ENCODE measurements around the gene PLA2G2F.

PLA2G2F gene

DNA sequence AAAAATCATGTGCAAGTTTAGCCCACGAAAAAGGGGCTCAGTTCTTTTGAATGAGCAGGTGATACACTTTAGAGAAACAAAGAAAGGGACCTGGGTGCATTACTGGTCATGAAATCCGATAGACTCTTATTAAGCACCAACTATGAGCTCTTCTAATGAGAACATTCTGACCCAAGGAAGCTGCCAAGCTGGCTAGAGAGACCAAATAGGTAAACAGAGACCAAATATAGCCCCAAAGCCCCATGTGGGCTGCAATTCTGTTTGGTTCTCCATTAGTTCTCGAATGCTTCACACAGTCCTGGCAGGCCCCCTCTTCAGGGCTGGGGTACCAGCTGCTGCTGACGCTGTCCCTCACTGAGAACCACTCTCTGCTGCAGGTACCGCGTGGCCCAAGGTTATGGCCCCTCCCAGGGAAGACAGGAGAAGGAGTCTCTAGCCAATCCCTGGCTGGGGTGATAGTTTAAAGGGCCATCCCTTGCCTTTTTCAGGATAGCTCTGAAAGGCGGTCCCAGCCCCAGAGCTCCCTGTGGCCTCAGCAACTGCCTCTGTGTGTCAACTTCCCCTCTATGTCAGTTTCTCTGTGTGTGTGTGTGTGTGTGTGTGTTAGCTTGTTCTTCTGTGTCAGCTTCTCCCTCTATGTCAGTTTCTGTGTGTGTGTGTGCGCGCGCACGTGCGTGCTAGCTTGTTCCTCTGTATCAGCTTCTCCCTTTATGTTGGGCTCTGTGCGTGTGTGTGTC lies 39.7 kb downstream of the PLA2G2F start:
- Histone ChIP-seq H3K9me3 (ENCODE audit: control insufficient read depth, insufficient read depth, low read length) (no peaks in the 10 kb centered on the region), H3K4me1 (ENCODE audit: control insufficient read depth, insufficient read depth, low read length) (no peaks in the 10 kb centered on the region), H3K27ac (ENCODE audit: low read depth, low read length) (no peak overlapping the region), H3K36me3 (ENCODE audit: control insufficient read depth, insufficient read depth, low read length) (no peaks in the 10 kb centered on the region), H3K4me3 (ENCODE audit: low read depth, low read length) (no peak overlapping the region), H3K27me3 (ENCODE audit: control insufficient read depth, insufficient read depth, low read length) (peaks cover 6% of the 10 kb centered on the region; the same call in 1 of the 2 replicates), H3K9ac (ENCODE audit: low read depth, low read length) (no peak overlapping the region)

- Histone ChIP-seq H3K9me3 (ENCODE audit: control insufficient read depth, insufficient read depth, low read length) (no peaks in the 10 kb centered on the region), H3K36me3 (ENCODE audit: control insufficient read depth, insufficient read depth, low read length) (no peaks in the 10 kb centered on the region), H3K27ac (ENCODE audit: low read depth, low read length) (no peak overlapping the region), H3K4me1 (ENCODE audit: control insufficient read depth, insufficient read depth, low read length) (no peaks in the 10 kb centered on the region), H3K27me3 (ENCODE audit: control insufficient read depth, insufficient read depth, low read length) (peaks cover 6% of the 10 kb centered on the region; the same call in 1 of the 2 replicates), H3K4me3 (ENCODE audit: low read depth, low read length) (no peak overlapping the region), H3K9ac (ENCODE audit: low read depth, low read length) (no peak overlapping the region)
These were observed 40.4 kb downstream of the PLA2G2F start for GRCh38 chr1:20179371-20180128.

DNA sequence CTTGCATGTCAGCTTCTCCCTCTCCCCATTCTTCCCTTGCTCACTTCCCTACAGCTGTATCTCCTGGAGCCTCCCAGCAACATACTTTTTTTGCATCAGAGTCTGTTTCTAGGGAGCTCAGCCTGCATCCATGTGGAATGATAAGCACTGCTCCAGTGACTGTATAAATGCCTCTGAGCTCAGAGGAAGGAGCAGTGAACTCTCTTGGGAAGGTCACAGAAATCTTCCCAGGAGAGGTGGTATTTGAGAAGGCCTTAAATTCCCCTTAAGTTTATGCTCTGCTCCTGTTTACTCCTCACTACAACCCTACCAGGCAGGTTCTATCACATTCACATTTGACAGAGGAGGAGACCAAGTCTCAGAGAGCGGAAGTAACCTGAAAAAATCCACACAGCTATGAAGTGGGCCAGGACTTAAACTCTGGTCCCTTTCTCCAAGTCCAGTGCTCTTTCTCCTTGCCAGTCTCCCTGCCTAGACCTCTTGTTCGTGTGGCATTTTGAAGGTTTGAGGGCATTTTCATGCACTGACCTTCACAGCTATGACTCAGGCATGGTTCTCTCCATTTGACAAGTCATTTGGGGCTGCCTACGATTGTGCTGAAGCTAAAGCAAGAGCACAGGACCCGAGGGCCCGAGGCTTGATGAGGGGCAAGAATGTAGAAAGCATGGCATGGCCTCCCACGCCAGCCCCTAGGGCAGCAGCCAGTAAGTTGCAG lies 41.2 kb downstream of the PLA2G2F start:
- no peak overlapping the region for H3K4me3 ChIP-seq (ENCODE audit: low read depth, low read length)
- no peak overlapping the region for H3K27ac ChIP-seq (ENCODE audit: low read depth, low read length)
- no peaks in the 10 kb centered on the region for H3K9me3 ChIP-seq (ENCODE audit: control insufficient read depth, insufficient read depth, low read length)
- H3K9ac ChIP-seq (ENCODE audit: low read depth, low read length) = no peak overlapping the region
- no peaks in the 10 kb centered on the region for H3K36me3 ChIP-seq (ENCODE audit: control insufficient read depth, insufficient read depth, low read length)
- H3K4me1 ChIP-seq (ENCODE audit: control insufficient read depth, insufficient read depth, low read length) = no peaks in the 10 kb centered on the region
- peaks cover 10% of the 10 kb centered on the region for H3K27me3 ChIP-seq (ENCODE audit: control insufficient read depth, insufficient read depth, low read length)

DNA sequence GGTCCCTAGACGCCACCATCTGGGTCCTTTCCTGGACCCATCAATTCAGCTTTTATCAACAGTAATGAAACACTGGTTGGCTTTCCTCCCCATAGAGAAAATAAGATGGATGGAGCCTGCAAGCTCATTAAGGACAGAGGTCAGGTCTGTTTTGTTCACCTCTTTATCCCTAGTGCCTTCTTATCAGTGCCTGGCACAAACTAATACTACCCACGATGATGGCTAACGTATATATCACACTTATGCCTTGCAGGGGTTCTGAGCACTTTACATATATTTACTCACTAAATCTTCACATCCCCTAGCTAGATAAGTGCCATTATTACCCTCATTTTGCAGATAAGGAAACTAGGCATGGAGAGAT lies 41.7 kb downstream of the PLA2G2F start:
- Histone ChIP-seq H3K4me1 (ENCODE audit: control insufficient read depth, insufficient read depth, low read length) (no peaks in the 10 kb centered on the region), H3K27ac (ENCODE audit: low read depth, low read length) (no peak overlapping the region), H3K4me3 (ENCODE audit: low read depth, low read length) (no peak overlapping the region), H3K9ac (ENCODE audit: low read depth, low read length) (no peak overlapping the region), H3K36me3 (ENCODE audit: control insufficient read depth, insufficient read depth, low read length) (no peaks in the 10 kb centered on the region), H3K9me3 (ENCODE audit: control insufficient read depth, insufficient read depth, low read length) (no peaks in the 10 kb centered on the region), H3K27me3 (ENCODE audit: control insufficient read depth, insufficient read depth, low read length) (peaks cover 14% of the 10 kb centered on the region)

- Histone ChIP-seq H3K9me3 (ENCODE audit: control insufficient read depth, insufficient read depth, low read length) (no peaks in the 10 kb centered on the region), H3K4me1 (ENCODE audit: control insufficient read depth, insufficient read depth, low read length) (peaks cover 9% of the 10 kb centered on the region; the same call in 1 of the 2 replicates), H3K9ac (ENCODE audit: low read depth, low read length) (no peak overlapping the region), H3K4me3 (ENCODE audit: low read depth, low read length) (no peak overlapping the region), H3K27ac (ENCODE audit: low read depth, low read length) (no peak overlapping the region), H3K36me3 (ENCODE audit: control insufficient read depth, insufficient read depth, low read length) (no peaks in the 10 kb centered on the region), H3K27me3 (ENCODE audit: control insufficient read depth, insufficient read depth, low read length) (peaks cover 24% of the 10 kb centered on the region)
These were observed 43.3 kb downstream of the PLA2G2F start for GRCh38 chr1:20182415-20182814.

GRCh38 chr1:20183035-20183434 lies 43.9 kb downstream of the PLA2G2F start:
- peaks cover 25% of the 10 kb centered on the region for H3K27me3 ChIP-seq (ENCODE audit: control insufficient read depth, insufficient read depth, low read length)

DNA sequence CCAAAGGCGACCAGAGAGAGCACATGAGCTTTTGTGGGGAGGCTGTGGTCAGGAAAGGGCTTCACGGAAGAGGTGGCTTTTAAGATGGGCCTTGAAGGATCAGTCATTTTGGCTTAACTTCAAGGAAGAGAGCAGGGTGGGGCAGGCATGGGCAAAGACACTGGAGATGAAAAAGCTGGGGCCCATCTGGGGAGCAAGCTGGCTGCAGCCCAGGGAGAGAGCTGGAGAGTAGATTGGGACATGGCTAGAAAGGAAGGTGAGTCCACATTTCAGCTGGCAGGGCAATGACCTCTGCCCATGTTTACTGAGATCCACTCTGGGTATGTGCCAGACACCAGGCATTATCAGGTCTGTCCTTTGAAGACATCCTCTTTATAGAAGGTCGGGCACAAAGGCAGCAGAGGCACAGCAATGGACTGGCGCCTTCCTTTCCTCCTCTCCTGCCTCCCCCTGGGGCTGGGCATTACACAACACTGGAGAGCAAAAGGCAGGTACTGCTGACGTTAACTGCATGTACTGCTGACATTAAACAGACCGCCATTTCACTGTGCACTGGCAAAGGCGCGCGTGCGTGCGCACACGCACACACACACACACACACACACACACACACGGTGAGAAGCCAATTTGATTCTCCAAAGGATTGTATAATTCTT lies 44.6 kb downstream of the PLA2G2F start:
- Histone ChIP-seq H3K27ac (ENCODE audit: low read depth, low read length) (no peak overlapping the region), H3K9me3 (ENCODE audit: control insufficient read depth, insufficient read depth, low read length) (no peaks in the 10 kb centered on the region), H3K27me3 (ENCODE audit: control insufficient read depth, insufficient read depth, low read length) (peaks cover 30% of the 10 kb centered on the region), H3K36me3 (ENCODE audit: control insufficient read depth, insufficient read depth, low read length) (no peaks in the 10 kb centered on the region), H3K4me1 (ENCODE audit: control insufficient read depth, insufficient read depth, low read length) (peaks cover 9% of the 10 kb centered on the region; the same call in 1 of the 2 replicates), H3K4me3 (ENCODE audit: low read depth, low read length) (no peak overlapping the region), H3K9ac (ENCODE audit: low read depth, low read length) (no peak overlapping the region)

More at GRCh38 chr1:20183035-20183434, 43.9 kb downstream of the PLA2G2F start:
- Histone ChIP-seq H3K4me1 (ENCODE audit: control insufficient read depth, insufficient read depth, low read length) (peaks cover 9% of the 10 kb centered on the region; the same call in 1 of the 2 replicates), H3K36me3 (ENCODE audit: control insufficient read depth, insufficient read depth, low read length) (no peaks in the 10 kb centered on the region), H3K4me3 (ENCODE audit: low read depth, low read length) (no peak overlapping the region), H3K9ac (ENCODE audit: low read depth, low read length) (no peak overlapping the region), H3K27ac (ENCODE audit: low read depth, low read length) (no peak overlapping the region), H3K9me3 (ENCODE audit: control insufficient read depth, insufficient read depth, low read length) (no peaks in the 10 kb centered on the region)

- no peak overlapping the region for H3K4me3 ChIP-seq (ENCODE audit: low read depth, low read length)
- H3K27me3 ChIP-seq (ENCODE audit: control insufficient read depth, insufficient read depth, low read length) = peaks cover 32% of the 10 kb centered on the region
- H3K9me3 ChIP-seq (ENCODE audit: control insufficient read depth, insufficient read depth, low read length) = no peaks in the 10 kb centered on the region
- no peak overlapping the region for H3K27ac ChIP-seq (ENCODE audit: low read depth, low read length)
- H3K4me1 ChIP-seq (ENCODE audit: control insufficient read depth, insufficient read depth, low read length) = peaks cover 9% of the 10 kb centered on the region; the same call in 1 of the 2 replicates
- no peaks in the 10 kb centered on the region for H3K36me3 ChIP-seq (ENCODE audit: control insufficient read depth, insufficient read depth, low read length)
- no peak overlapping the region for H3K9ac ChIP-seq (ENCODE audit: low read depth, low read length)
These were observed 45.4 kb downstream of the PLA2G2F start for GRCh38 chr1:20184481-20184900.

DNA sequence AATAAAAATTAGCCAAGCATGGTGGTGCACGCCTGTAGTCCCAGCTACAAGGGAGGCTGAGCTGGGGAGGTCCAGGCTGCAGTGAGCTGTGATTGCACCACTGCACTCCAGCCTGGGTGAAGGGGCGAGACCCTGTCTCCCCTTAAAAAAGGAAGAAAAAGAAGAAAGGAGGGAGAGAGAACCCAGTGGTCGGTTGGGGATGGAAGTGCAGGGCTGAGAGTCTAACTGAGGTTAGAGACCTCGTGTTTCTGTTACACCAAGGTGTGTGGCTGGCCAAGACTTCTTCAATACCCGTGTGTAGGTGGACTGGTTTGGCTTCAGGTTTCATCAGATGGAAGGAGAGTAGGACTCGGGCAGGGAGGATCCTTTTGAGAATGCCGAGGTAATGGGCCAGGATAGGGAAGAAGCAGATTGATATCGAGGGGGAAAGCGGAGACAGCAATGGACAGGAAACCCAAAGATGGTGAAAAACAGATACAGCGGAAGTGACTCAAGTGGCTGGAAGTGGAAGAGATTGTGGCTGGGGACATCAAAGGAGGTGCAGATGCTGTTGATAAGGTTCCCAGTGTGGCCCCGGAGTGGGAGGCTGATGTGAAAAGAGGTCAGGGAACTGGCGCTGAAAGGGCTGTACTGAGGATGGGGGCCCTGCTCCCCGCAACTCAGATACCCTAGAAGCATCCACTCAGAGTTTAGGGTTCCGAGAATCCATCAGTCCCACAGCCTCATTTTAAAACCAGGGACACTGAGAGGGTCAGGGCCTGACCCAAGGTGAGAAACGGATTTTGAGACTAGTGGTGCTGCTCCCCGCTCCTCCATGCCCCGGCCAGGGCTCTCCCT lies 46.1 kb downstream of the PLA2G2F start:
- peaks cover 32% of the 10 kb centered on the region for H3K27me3 ChIP-seq (ENCODE audit: control insufficient read depth, insufficient read depth, low read length)

More for the DNA sequence above, 46.1 kb downstream of the PLA2G2F start:
- Histone ChIP-seq H3K4me1 (ENCODE audit: control insufficient read depth, insufficient read depth, low read length) (peaks cover 9% of the 10 kb centered on the region; the same call in 1 of the 2 replicates), H3K9ac (ENCODE audit: low read depth, low read length) (no peak overlapping the region), H3K9me3 (ENCODE audit: control insufficient read depth, insufficient read depth, low read length) (no peaks in the 10 kb centered on the region), H3K27ac (ENCODE audit: low read depth, low read length) (no peak overlapping the region), H3K4me3 (ENCODE audit: low read depth, low read length) (peak overlapping the region; percentile 74), H3K36me3 (ENCODE audit: control insufficient read depth, insufficient read depth, low read length) (no peaks in the 10 kb centered on the region)

All from HUES48 (cell line).